HUES64 (cell line): Measurements from ENCODE around the gene NTMT1. TPM values are rescaled to one million over a fixed set of nuclear protein-coding genes. Genes with fewer than 3 reads are reported as not detected.

Experiments used
- H3K27ac ChIP-seq: 2 replicates; pipeline ENCODE4 v1.7.0; 2013; ENCODE audit warnings: low read depth, low read length, inconsistent platforms
- H3K27me3 ChIP-seq: 2 replicates; pipeline ENCODE4 v1.6.1; 2013; ENCODE audit warnings: mild to moderate bottlenecking, low read length; ENCODE audit not compliant: insufficient read depth
- H3K36me3 ChIP-seq: 2 replicates; pipeline ENCODE4 v1.6.1; 2013; ENCODE audit warnings: mild to moderate bottlenecking, low read length; ENCODE audit not compliant: insufficient read depth
- H3K4me1 ChIP-seq: 2 replicates; pipeline ENCODE4 v1.6.1; 2013; ENCODE audit warnings: mild to moderate bottlenecking, low read length, moderate library complexity; ENCODE audit not compliant: insufficient read depth
- H3K4me3 ChIP-seq: 2 replicates; pipeline ENCODE4 v1.5.1; 2013; ENCODE audit warnings: mild to moderate bottlenecking, low read length, moderate library complexity
- H3K9ac ChIP-seq: 2 replicates; pipeline ENCODE4 v1.6.1; 2013; ENCODE audit warnings: mild to moderate bottlenecking, low read depth, low read length
- H3K9me3 ChIP-seq: 2 replicates; pipeline ENCODE4 v1.6.1; 2013; ENCODE audit warnings: low read depth, low read length; ENCODE audit not compliant: insufficient read depth
- WGBS: fragments of 150-250, 120-280 bp; methylation state at CpG from one replicate; pipeline ENCODE4 v1.1.7; 2013; ENCODE audit warnings: missing lambda C conversion rate; 5-methylcytosine and 5-hydroxymethylcytosine counted together
- polyA plus RNA-seq, 2 experiments: library from polyadenylated mRNA; stranded (reverse); fragments of 50-300 nt; gene quantifications; one replicate each; pipeline ENCODE4 v1.2.3, GENCODE V29; 2013

Gene NTMT1
- polyA plus RNA-seq (2013, experiment 1 of 2) = 45.2 TPM
- 33.6 TPM for polyA plus RNA-seq (2013, experiment 2 of 2)

DNA sequence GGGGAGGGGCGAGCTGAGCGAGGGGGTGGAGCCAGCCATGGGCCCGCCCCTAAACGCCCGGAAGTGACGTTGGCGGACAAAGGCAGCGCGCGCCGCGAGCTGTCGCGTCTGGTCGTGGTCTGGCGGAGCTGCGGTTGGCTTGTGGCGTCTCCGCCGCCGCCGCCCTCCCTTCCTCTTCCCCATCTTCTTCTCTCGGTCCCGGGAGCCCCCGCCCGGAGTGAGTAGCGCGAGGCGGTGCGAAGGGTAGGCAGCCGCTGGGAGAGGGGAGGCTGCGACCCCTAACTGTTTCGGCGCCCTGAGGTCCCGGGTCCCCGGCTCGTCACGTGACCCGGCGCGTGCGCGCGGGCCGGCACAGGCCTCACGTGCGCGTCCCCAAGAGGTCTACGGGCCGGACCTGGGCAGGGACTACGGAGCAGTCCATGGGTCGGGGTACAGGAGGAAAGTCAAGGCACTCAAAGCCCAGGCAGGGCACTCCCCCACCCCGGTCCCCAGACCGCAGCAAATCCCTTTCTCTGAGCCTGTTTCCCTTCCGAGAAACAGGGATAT lies at the start of gene NTMT1:
Gene NTMT1, plus strand, starts transcription at position 85 of the 546 bp plus-strand sequence. CDS start 6,541 bp downstream, outside the sequence.
- WGBS = under 1% methylated on average over 55 of the region's 55 CpGs
- H3K27me3 ChIP-seq = peaks cover 10% of the 10 kb centered on the region
- H3K4me1 ChIP-seq = peaks cover 13% of the 10 kb centered on the region
- H3K4me3 ChIP-seq = peak within 1 kb of the TSS; percentile 89
- H3K27ac ChIP-seq = peak within 1 kb of the TSS; percentile 94
- peak within 1 kb of the TSS; percentile 96 for H3K9ac ChIP-seq
- no peaks in the 10 kb centered on the region for H3K9me3 ChIP-seq
- H3K36me3 ChIP-seq = peaks cover 19% of the 10 kb centered on the region

DNA sequence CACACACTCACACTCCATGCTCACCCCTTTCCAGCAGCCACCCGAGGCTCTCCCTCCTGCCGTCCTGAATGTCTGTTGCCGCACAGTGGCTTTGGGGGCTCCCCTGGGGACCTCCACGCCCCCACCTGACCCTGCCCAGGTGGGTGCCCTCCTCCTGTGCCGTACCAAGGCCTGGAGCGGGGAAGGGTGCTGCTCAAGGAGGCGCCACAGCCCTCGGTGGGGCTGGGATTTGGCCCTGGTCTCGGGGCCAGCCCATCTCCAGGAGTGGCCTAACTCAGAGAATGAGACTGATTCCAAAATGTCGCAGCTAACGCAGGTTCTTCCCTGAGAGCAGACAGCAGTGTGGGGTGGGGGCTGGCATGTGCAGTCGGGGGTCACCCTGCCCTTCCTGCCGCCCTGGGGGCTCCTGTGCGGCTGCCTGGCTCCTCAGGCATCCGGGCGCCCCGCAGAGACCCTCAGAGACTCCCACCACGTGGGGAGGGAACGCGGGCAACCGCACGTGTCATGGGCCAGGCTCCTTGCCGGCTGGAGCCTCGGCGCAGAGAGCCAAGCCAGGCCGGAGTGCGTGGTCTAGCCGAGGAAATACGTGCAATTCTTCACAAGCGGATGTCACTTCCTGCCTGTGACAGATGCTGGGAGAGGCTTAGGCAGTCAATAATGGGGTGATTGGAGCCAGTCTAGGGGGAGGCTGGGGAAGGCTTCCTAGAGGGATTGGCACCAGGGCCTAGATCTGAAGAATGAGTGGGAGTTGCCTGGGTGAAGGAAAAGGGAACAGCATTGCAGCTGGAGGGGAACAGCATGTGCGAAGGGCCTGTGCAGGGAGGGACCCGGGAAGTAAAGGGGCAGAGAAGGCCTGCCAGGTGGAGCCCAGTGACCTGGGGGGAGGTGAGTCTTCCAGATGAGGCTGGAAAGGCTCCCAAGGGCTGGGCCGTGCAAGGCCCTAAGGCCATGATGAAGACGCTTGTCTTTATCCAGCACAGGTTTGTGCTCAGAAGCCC lies 49.1 kb upstream of the NTMT1 start:
- Histone ChIP-seq H3K9ac (no peak overlapping the region), H3K9me3 (no peaks in the 10 kb centered on the region), H3K4me3 (no peak overlapping the region), H3K27ac (no peak overlapping the region), H3K4me1 (no peaks in the 10 kb centered on the region), H3K36me3 (no peaks in the 10 kb centered on the region), H3K27me3 (no peaks in the 10 kb centered on the region)
- 90% methylated on average over 34 of the region's 34 CpGs for WGBS

DNA sequence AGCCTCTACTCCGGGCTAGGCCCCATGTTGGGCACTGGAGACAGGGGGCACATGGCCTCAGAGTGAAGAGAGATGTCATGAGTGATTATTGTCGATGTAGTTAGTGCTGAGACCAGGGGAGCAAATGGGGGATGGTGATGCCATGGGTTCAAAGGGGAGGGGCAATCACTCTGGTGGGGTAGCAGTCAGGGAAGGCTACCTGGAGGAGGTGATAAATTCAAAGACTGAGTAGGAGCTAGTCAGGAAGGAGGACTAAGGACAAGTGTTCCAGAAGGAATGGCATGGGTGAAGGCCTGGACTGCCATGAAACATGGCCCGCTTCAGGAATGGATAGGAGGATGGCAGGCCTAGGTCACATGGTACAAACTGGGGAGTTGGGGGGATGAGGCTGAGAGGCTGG lies 46.7 kb upstream of the NTMT1 start:
- no peak overlapping the region for H3K4me3 ChIP-seq
- H3K4me1 ChIP-seq = no peaks in the 10 kb centered on the region
- H3K27ac ChIP-seq = no peak overlapping the region
- H3K27me3 ChIP-seq = no peaks in the 10 kb centered on the region
- H3K9me3 ChIP-seq = no peaks in the 10 kb centered on the region
- no peaks in the 10 kb centered on the region for H3K36me3 ChIP-seq
- H3K9ac ChIP-seq = no peak overlapping the region
- WGBS = 90% methylated on average over 3 of the region's 3 CpGs

GRCh38 chr9:129580211-129580915 lies 45.6 kb upstream of the NTMT1 start:
- Histone ChIP-seq H3K4me3 (no peak overlapping the region), H3K36me3 (no peaks in the 10 kb centered on the region), H3K9ac (no peak overlapping the region), H3K27me3 (no peaks in the 10 kb centered on the region), H3K4me1 (no peaks in the 10 kb centered on the region), H3K9me3 (no peaks in the 10 kb centered on the region), H3K27ac (no peak overlapping the region)
- 88% methylated on average over 11 of the region's 11 CpGs for WGBS

GRCh38 chr9:129581505-129582189 lies 44.3 kb upstream of the NTMT1 start:
- WGBS = 79% methylated on average over 4 of the region's 4 CpGs
- Histone ChIP-seq H3K27ac (no peak overlapping the region), H3K4me3 (no peak overlapping the region), H3K9me3 (no peaks in the 10 kb centered on the region), H3K36me3 (no peaks in the 10 kb centered on the region), H3K4me1 (no peaks in the 10 kb centered on the region), H3K27me3 (no peaks in the 10 kb centered on the region), H3K9ac (no peak overlapping the region)

GRCh38 chr9:129582855-129583254 lies 43.1 kb upstream of the NTMT1 start:
- no peak overlapping the region for H3K4me3 ChIP-seq
- H3K36me3 ChIP-seq = no peaks in the 10 kb centered on the region
- no peaks in the 10 kb centered on the region for H3K27me3 ChIP-seq
- H3K9ac ChIP-seq = no peak overlapping the region
- 94% methylated on average over 3 of the region's 3 CpGs for WGBS
- no peaks in the 10 kb centered on the region for H3K9me3 ChIP-seq
- no peak overlapping the region for H3K27ac ChIP-seq
- H3K4me1 ChIP-seq = 0 out of 2 replicates have a peak, but pooled peaks cover 4% of the 10 kb centered on the region

GRCh38 chr9:129583308-129584038 lies 42.5 kb upstream of the NTMT1 start:
- Histone ChIP-seq H3K27ac (no peak overlapping the region), H3K4me3 (no peak overlapping the region), H3K36me3 (no peaks in the 10 kb centered on the region), H3K9ac (no peak overlapping the region), H3K9me3 (no peaks in the 10 kb centered on the region), H3K27me3 (peaks cover 5% of the 10 kb centered on the region; the same call in 1 of the 2 replicates), H3K4me1 (0 out of 2 replicates have a peak, but pooled peaks cover 4% of the 10 kb centered on the region)
- WGBS = 74% methylated on average over 8 of the region's 10 CpGs

GRCh38 chr9:129584136-129584535 lies 41.8 kb upstream of the NTMT1 start:
- Histone ChIP-seq H3K27me3 (peaks cover 11% of the 10 kb centered on the region; the same call in 1 of the 2 replicates), H3K4me3 (no peak overlapping the region), H3K9me3 (no peaks in the 10 kb centered on the region), H3K27ac (no peak overlapping the region), H3K36me3 (no peaks in the 10 kb centered on the region), H3K9ac (no peak overlapping the region), H3K4me1 (0 out of 2 replicates have a peak, but pooled peaks cover 4% of the 10 kb centered on the region)
- WGBS = 72% methylated on average over 1 of the region's 1 CpG

- 100% methylated on average over 1 of the region's 1 CpG for WGBS
- no peaks in the 10 kb centered on the region for H3K9me3 ChIP-seq
- H3K4me1 ChIP-seq = 0 out of 2 replicates have a peak, but pooled peaks cover 4% of the 10 kb centered on the region
- no peaks in the 10 kb centered on the region for H3K36me3 ChIP-seq
- H3K27ac ChIP-seq = no peak overlapping the region
- peaks cover 12% of the 10 kb centered on the region; the same call in 1 of the 2 replicates for H3K27me3 ChIP-seq
- H3K4me3 ChIP-seq = no peak overlapping the region
- H3K9ac ChIP-seq = no peak overlapping the region
Observed at GRCh38 chr9:129585352-129585751, 40.6 kb upstream of the NTMT1 start.

- Histone ChIP-seq H3K36me3 (no peaks in the 10 kb centered on the region), H3K4me1 (peaks cover 9% of the 10 kb centered on the region; the same call in 1 of the 2 replicates), H3K27me3 (peaks cover 17% of the 10 kb centered on the region; the same call in 1 of the 2 replicates), H3K4me3 (no peak overlapping the region), H3K9ac (no peak overlapping the region), H3K27ac (no peak overlapping the region), H3K9me3 (no peaks in the 10 kb centered on the region)
- whole genome bisulfite sequencing = 86% methylated on average over 1 of the region's 1 CpG
Observed at GRCh38 chr9:129586245-129586644, 39.7 kb upstream of the NTMT1 start.
